Measurements from ENCODE around the gene TMEM98. TPM values are rescaled to one million over a fixed set of nuclear protein-coding genes. Genes with fewer than 3 reads are reported as not detected.

The TMEM98 gene
- total and polyA plus RNA-seq, 2 of the 4 experiments (the other 2 are of a cell fraction) = 173 to 195 TPM

DNA sequence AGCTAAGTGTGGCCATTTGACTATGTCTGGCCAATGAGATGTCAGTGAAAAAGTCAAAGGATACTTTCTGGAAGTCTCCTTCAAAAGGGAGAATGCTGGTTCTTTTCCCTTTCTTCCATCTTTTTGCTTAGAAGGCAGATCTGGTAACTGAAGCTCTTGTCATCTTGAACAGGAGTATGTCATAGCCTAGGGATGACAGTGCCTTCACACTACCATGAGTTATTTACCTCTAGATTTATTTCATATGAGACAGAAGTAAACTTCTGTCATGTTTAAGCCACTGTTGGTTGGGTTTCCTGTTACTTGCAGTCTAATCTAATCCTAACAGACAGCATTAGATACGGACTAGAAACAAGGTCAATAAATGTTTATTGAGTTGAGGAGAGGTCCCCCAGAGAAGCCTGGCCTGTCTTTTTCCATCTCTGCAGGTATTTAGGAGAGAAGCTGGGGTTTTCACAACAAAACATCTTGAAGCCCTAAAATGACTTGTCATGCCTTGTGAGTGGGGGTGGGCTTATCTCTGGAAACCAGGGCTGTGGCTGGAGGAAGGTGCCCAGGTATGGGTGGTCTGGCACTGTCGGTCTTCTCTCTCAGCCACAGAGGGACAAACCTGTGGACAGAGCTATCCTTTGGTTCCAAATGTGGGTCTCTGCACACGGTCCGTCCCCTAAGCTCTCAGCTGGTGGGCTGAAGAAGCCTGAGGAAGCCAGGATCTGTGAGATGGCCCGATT lies 28.5 kb downstream of the TMEM98 start:
- no peak overlapping the region for H2BK120ac ChIP-seq (ENCODE audit: low read depth, low read length)
- WGBS, 2 experiments (ENCODE audit: extremely low coverage in 2 of 2, insufficient read length in 1 of 2) = no CpG with 5 or more reads among the region's 5 CpGs
- ChIA-PET CTCF (interaction anchor here (0.8 to 1.2 kb wide), 4 partner anchors 10 to 42 kb away, joined by 3 to 5 read pairs (median 4); no protein-coding TSS in a partner anchor), POLR2A (ENCODE audit: unreplicated experiment) (no interaction called here)
- H2AFZ ChIP-seq (replicated peaks; ENCODE audit: low read length, poor library complexity) = no peak overlapping the region
- no peak overlapping the region for H2BK5ac ChIP-seq (ENCODE audit: low read depth, low read length, poor library complexity, severe bottlenecking)
- no peak overlapping the region for H2AK5ac ChIP-seq (ENCODE audit: low read depth, low read length)
- no TSS peak for BruUV-seq (replicated peaks)
- H2BK15ac ChIP-seq (ENCODE audit: low read depth, low read length) = no peak overlapping the region
- intact Hi-C loops (cut with micrococcal nuclease) (no loop called here), in situ Hi-C loops (cut with MboI; ENCODE audit: low sequenced_read_pairs) (no loop called here), dilution Hi-C loops (cut with HindIII; ENCODE audit: low sequenced_read_pairs, unreplicated experiment) (no loop called here)
- H3K79me1 ChIP-seq (ENCODE audit: low read depth in 1 of 2, low read length in 2 of 2) = no peaks in the 10 kb centered on the region
- no peak overlapping the region for H2AK9ac ChIP-seq (replicated peaks; ENCODE audit: low read depth, low read length, poor library complexity)
- H3K9ac ChIP-seq (ENCODE audit: low read depth, low read length) = no peak overlapping the region
- H3K27ac ChIP-seq (ENCODE audit: insufficient read depth, low read length) = no peak overlapping the region
- no peak overlapping the region for H3K18ac ChIP-seq (ENCODE audit: low read depth, low read length)
- H3K4me1 ChIP-seq (ENCODE audit: control insufficient read depth, insufficient read depth, low read length) = no peaks in the 10 kb centered on the region
- H4K8ac ChIP-seq (ENCODE audit: low read depth in 2 of 2, low read length in 2 of 2) = no peak overlapping the region
- H4K5ac ChIP-seq (ENCODE audit: low read depth, low read length) = no peak overlapping the region
- H3K36me3 ChIP-seq (ENCODE audit: control insufficient read depth, insufficient read depth, low read length) = no peaks in the 10 kb centered on the region
- ATAC-seq (ENCODE audit: low read depth) (no peak), DNase-seq (no peak)
- peaks cover 9% of the 10 kb centered on the region; the same call in 1 of the 2 replicates for H3K27me3 ChIP-seq (ENCODE audit: control insufficient read depth, insufficient read depth, low read length)
- H3K14ac ChIP-seq (replicated peaks; ENCODE audit: low read depth, low read length) = no peak overlapping the region
- H4K91ac ChIP-seq (ENCODE audit: insufficient read depth, low read depth, low read length) = no peak overlapping the region
- H3K56ac ChIP-seq (ENCODE audit: extremely low read depth, insufficient read depth, low read length) = no peak overlapping the region
- H3K23ac ChIP-seq (ENCODE audit: low read depth, low read length) = no peak overlapping the region
- no peaks in the 10 kb centered on the region for H3K9me3 ChIP-seq (ENCODE audit: control insufficient read depth, insufficient read depth, low read length)
- H3K4ac ChIP-seq (ENCODE audit: low read depth, low read length) = no peak overlapping the region
- H3K4me2 ChIP-seq (ENCODE audit: low read depth, low read length) = no peak overlapping the region
- no peak overlapping the region for H3K4me3 ChIP-seq (ENCODE audit: insufficient read depth, low read depth, low read length)
- TF ChIP-seq FOS (IDR thresholded peaks at IDR 0.05; ENCODE audit: low read depth, low read length) = no peak
- no peak for TF ChIP-seq RCOR1 (IDR thresholded peaks at IDR 0.05; ENCODE audit: insufficient replicate concordance, low read length)
- TF ChIP-seq RAD21 (IDR thresholded peaks at IDR 0.05; ENCODE audit: low read length) = no peak
- TF ChIP-seq MAFK (IDR thresholded peaks at IDR 0.05; ENCODE audit: low read depth, low read length) = no peak
- TF ChIP-seq CEBPB (IDR thresholded peaks at IDR 0.05; ENCODE audit: low read depth, low read length) = no peak
- TF ChIP-seq MAZ (IDR thresholded peaks at IDR 0.05; ENCODE audit: borderline replicate concordance, low read depth, low read length) = no peak
- TF ChIP-seq SMC3 (IDR thresholded peaks at IDR 0.05; ENCODE audit: low read depth, low read length) = no peak
- TF ChIP-seq, protein P1, sequence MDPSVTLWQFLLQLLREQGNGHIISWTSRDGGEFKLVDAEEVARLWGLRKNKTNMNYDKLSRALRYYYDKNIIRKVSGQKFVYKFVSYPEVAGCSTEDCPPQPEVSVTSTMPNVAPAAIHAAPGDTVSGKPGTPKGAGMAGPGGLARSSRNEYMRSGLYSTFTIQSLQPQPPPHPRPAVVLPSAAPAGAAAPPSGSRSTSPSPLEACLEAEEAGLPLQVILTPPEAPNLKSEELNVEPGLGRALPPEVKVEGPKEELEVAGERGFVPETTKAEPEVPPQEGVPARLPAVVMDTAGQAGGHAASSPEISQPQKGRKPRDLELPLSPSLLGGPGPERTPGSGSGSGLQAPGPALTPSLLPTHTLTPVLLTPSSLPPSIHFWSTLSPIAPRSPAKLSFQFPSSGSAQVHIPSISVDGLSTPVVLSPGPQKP (IDR thresholded peaks at IDR 0.05; ENCODE audit: borderline replicate concordance, low read depth, low read length) = no peak
- no peak for TF ChIP-seq POLR2A (IDR thresholded peaks at IDR 0.05; ENCODE audit: low read depth, low read length)
- TF ChIP-seq MXI1 (IDR thresholded peaks at IDR 0.05; ENCODE audit: borderline replicate concordance, low read depth, low read length) = no peak
- TF ChIP-seq, protein P2, sequence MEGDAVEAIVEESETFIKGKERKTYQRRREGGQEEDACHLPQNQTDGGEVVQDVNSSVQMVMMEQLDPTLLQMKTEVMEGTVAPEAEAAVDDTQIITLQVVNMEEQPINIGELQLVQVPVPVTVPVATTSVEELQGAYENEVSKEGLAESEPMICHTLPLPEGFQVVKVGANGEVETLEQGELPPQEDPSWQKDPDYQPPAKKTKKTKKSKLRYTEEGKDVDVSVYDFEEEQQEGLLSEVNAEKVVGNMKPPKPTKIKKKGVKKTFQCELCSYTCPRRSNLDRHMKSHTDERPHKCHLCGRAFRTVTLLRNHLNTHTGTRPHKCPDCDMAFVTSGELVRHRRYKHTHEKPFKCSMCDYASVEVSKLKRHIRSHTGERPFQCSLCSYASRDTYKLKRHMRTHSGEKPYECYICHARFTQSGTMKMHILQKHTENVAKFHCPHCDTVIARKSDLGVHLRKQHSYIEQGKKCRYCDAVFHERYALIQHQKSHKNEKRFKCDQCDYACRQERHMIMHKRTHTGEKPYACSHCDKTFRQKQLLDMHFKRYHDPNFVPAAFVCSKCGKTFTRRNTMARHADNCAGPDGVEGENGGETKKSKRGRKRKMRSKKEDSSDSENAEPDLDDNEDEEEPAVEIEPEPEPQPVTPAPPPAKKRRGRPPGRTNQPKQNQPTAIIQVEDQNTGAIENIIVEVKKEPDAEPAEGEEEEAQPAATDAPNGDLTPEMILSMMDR (conservative IDR thresholded peaks at IDR 0.05; ENCODE audit: low read depth, low read length) = no peak
- TF ChIP-seq, protein P3, sequence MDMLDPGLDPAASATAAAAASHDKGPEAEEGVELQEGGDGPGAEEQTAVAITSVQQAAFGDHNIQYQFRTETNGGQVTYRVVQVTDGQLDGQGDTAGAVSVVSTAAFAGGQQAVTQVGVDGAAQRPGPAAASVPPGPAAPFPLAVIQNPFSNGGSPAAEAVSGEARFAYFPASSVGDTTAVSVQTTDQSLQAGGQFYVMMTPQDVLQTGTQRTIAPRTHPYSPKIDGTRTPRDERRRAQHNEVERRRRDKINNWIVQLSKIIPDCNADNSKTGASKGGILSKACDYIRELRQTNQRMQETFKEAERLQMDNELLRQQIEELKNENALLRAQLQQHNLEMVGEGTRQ (IDR thresholded peaks at IDR 0.05; ENCODE audit: low read depth, low read length) = no peak
- no peak for TF ChIP-seq CHD1 (IDR thresholded peaks at IDR 0.05; ENCODE audit: low read depth, low read length)
- no peak for TF ChIP-seq BHLHE40 (IDR thresholded peaks at IDR 0.05; ENCODE audit: low read depth, low read length)
- no peak for TF ChIP-seq NFE2L2 (IDR thresholded peaks at IDR 0.05; ENCODE audit: low read depth, low read length)
- TF ChIP-seq RFX5 (IDR thresholded peaks at IDR 0.05; ENCODE audit: low read depth, low read length) = no peak
- H2BK20ac ChIP-seq (ENCODE audit: low read depth, low read length) = no peak overlapping the region
- no peaks in the 10 kb centered on the region for H3K9me1 ChIP-seq (ENCODE audit: insufficient read depth, low read length)
- H4K20me1 ChIP-seq (ENCODE audit: insufficient read depth, low read length) = no peaks in the 10 kb centered on the region

All from IMR-90 (cell line).